Activated T-cell treated with anti-CD3 and anti-CD28 coated beads, Interleukin-2, amount 50 U/mL, for 4 hours (primary cell): ENCODE results near the gene CCDC69. TPM values are rescaled to one million over a fixed set of nuclear protein-coding genes. Genes with fewer than 3 reads are reported as not detected.
"Not testable (repeated sequence)": the region's sequence is repeated elsewhere in the genome, so short reads cannot be mapped to it uniquely, and the experiment has no call there.

Source experiments
- ATAC-seq, 2 donors: fragments of 200-7000 bp; cut with Tn5 transposase; one replicate each; pipeline ENCODE4 v1.10.0; 2021
- DNase-seq: peaks from one replicate; pipeline ENCODE4 v3.0.0-alpha.2; 2020
- H3K27me3 Mint-ChIP-seq: one replicate; pipeline ENCODE4 v1.8.0; 2021; ENCODE audit warnings: low read depth, mixed read lengths
- H3K36me3 Mint-ChIP-seq: one replicate; pipeline ENCODE4 v1.8.0; 2022; ENCODE audit warnings: mixed read lengths; ENCODE audit not compliant: insufficient read depth
- H3K4me1 Mint-ChIP-seq: one replicate; pipeline ENCODE4 v1.8.0; 2021; ENCODE audit warnings: low read depth, mixed read lengths
- H3K4me3 Mint-ChIP-seq: one replicate; pipeline ENCODE4 v1.8.0; 2021; ENCODE audit warnings: mild to moderate bottlenecking, moderate library complexity, mixed read lengths
- H3K9me3 Mint-ChIP-seq: one replicate; pipeline ENCODE4 v1.8.0; 2021; ENCODE audit warnings: mixed read lengths
- total RNA-seq, 3 donors: library from RNA; stranded (reverse); gene quantifications; one replicate each; pipeline ENCODE4 v1.2.1, GENCODE V29; 2021

Gene CCDC69
- total RNA-seq, 3 donors from 2014 or later, result 20.0 to 23.0 (median 21.2) TPM

GRCh38 chr5:151202381-151203139 lies 21.3 kb downstream of the CCDC69 start:
- Mint-ChIP-seq H3K36me3 (peaks cover 21% of the 10 kb centered on the region), H3K4me1 (peaks cover 37% of the 10 kb centered on the region), H3K4me3 (no peak overlapping the region), H3K9me3 (no peaks in the 10 kb centered on the region), H3K27me3 (no peaks in the 10 kb centered on the region)
- ATAC-seq (peak; percentile 97 to 98), DNase-seq (peak; percentile 31)

GRCh38 chr5:151200913-151201595 lies 22.8 kb downstream of the CCDC69 start:
- H3K4me1 Mint-ChIP-seq, result peaks cover 47% of the 10 kb centered on the region
- H3K4me3 Mint-ChIP-seq, result no peak overlapping the region
- ATAC-seq, result no peak
- peaks cover 25% of the 10 kb centered on the region for H3K36me3 Mint-ChIP-seq
- no peaks in the 10 kb centered on the region for H3K27me3 Mint-ChIP-seq
- no peaks in the 10 kb centered on the region for H3K9me3 Mint-ChIP-seq
- no peak for DNase-seq

- H3K4me3 Mint-ChIP-seq, result no peak overlapping the region
- ATAC-seq, result no peak
- H3K27me3 Mint-ChIP-seq, result no peaks in the 10 kb centered on the region
- no peaks in the 10 kb centered on the region for H3K9me3 Mint-ChIP-seq
- DNase-seq, result no peak
- peaks cover 26% of the 10 kb centered on the region for H3K36me3 Mint-ChIP-seq
- H3K4me1 Mint-ChIP-seq, result peaks cover 47% of the 10 kb centered on the region
These were observed 24.2 kb downstream of the CCDC69 start for GRCh38 chr5:151199581-151200185.

GRCh38 chr5:151198861-151199260 lies 25.0 kb downstream of the CCDC69 start:
- ATAC-seq (no peak), DNase-seq (no peak)
- Mint-ChIP-seq H3K36me3 (peaks cover 33% of the 10 kb centered on the region), H3K4me1 (peaks cover 53% of the 10 kb centered on the region), H3K9me3 (no peaks in the 10 kb centered on the region), H3K4me3 (no peak overlapping the region), H3K27me3 (no peaks in the 10 kb centered on the region)

- H3K9me3 Mint-ChIP-seq, DNase-seq, H3K27me3 Mint-ChIP-seq, ATAC-seq, H3K4me3 Mint-ChIP-seq: not testable (repeated sequence)
- H3K4me1 Mint-ChIP-seq, result peaks cover 48% of the 10 kb centered on the region
- peaks cover 43% of the 10 kb centered on the region for H3K36me3 Mint-ChIP-seq
These were observed 26.6 kb downstream of the CCDC69 start for GRCh38 chr5:151197291-151197600.

GRCh38 chr5:151196556-151197290 lies 27.2 kb downstream of the CCDC69 start:
- Mint-ChIP-seq H3K36me3 (peaks cover 48% of the 10 kb centered on the region), H3K4me3 (no peak overlapping the region), H3K9me3 (peaks cover 7% of the 10 kb centered on the region), H3K4me1 (peaks cover 50% of the 10 kb centered on the region), H3K27me3 (no peaks in the 10 kb centered on the region)
- DNase-seq (no peak), ATAC-seq (peak; percentile 27 to 32)

- DNase-seq (peak; percentile 50), ATAC-seq (no peak)
- Mint-ChIP-seq H3K9me3 (peaks cover 13% of the 10 kb centered on the region), H3K4me3 (no peak overlapping the region), H3K36me3 (peaks cover 45% of the 10 kb centered on the region), H3K4me1 (peaks cover 53% of the 10 kb centered on the region), H3K27me3 (no peaks in the 10 kb centered on the region)
These were observed 28.3 kb downstream of the CCDC69 start for GRCh38 chr5:151195622-151196021.

- Mint-ChIP-seq H3K9me3 (peaks cover 29% of the 10 kb centered on the region), H3K4me1 (peaks cover 60% of the 10 kb centered on the region), H3K27me3 (no peaks in the 10 kb centered on the region), H3K36me3 (peaks cover 60% of the 10 kb centered on the region), H3K4me3 (no peak overlapping the region)
- DNase-seq (no peak), ATAC-seq (no peak)
These were observed 31.3 kb downstream of the CCDC69 start for GRCh38 chr5:151192626-151193025.

- H3K4me3 Mint-ChIP-seq, result no peak overlapping the region
- H3K4me1 Mint-ChIP-seq, result peaks cover 57% of the 10 kb centered on the region
- ATAC-seq (no peak), DNase-seq (no peak)
- peaks cover 64% of the 10 kb centered on the region for H3K36me3 Mint-ChIP-seq
- no peaks in the 10 kb centered on the region for H3K27me3 Mint-ChIP-seq
- H3K9me3 Mint-ChIP-seq, result peaks cover 29% of the 10 kb centered on the region
These were observed 32.2 kb downstream of the CCDC69 start for GRCh38 chr5:151191661-151192060.

- no peak for ATAC-seq
- no peak for DNase-seq
- no peak overlapping the region for H3K4me3 Mint-ChIP-seq
- H3K4me1 Mint-ChIP-seq, result peaks cover 36% of the 10 kb centered on the region
- H3K36me3 Mint-ChIP-seq, result peaks cover 63% of the 10 kb centered on the region
- peaks cover 29% of the 10 kb centered on the region for H3K9me3 Mint-ChIP-seq
- no peaks in the 10 kb centered on the region for H3K27me3 Mint-ChIP-seq
These were observed 34.7 kb downstream of the CCDC69 start for GRCh38 chr5:151189151-151189550.

GRCh38 chr5:151186538-151186937 lies 37.4 kb downstream of the CCDC69 start:
- no peak overlapping the region for H3K4me3 Mint-ChIP-seq
- peaks cover 22% of the 10 kb centered on the region for H3K4me1 Mint-ChIP-seq
- ATAC-seq (no peak), DNase-seq (no peak)
- no peaks in the 10 kb centered on the region for H3K27me3 Mint-ChIP-seq
- peaks cover 21% of the 10 kb centered on the region for H3K9me3 Mint-ChIP-seq
- H3K36me3 Mint-ChIP-seq, result peaks cover 52% of the 10 kb centered on the region

- Mint-ChIP-seq H3K4me3 (no peak overlapping the region), H3K9me3 (peaks cover 16% of the 10 kb centered on the region), H3K4me1 (peaks cover 17% of the 10 kb centered on the region), H3K36me3 (peaks cover 47% of the 10 kb centered on the region), H3K27me3 (no peaks in the 10 kb centered on the region)
- no peak for DNase-seq
- no peak for ATAC-seq
These were observed 37.8 kb downstream of the CCDC69 start for GRCh38 chr5:151186052-151186451.

GRCh38 chr5:151184316-151185042 lies 39.4 kb downstream of the CCDC69 start:
- no peak for DNase-seq
- peaks cover 8% of the 10 kb centered on the region for H3K4me1 Mint-ChIP-seq
- H3K9me3 Mint-ChIP-seq, result peaks cover 8% of the 10 kb centered on the region
- no peak for ATAC-seq
- peaks cover 38% of the 10 kb centered on the region for H3K36me3 Mint-ChIP-seq
- H3K27me3 Mint-ChIP-seq, result no peaks in the 10 kb centered on the region
- H3K4me3 Mint-ChIP-seq, result no peak overlapping the region
